Fibroblast of mammary gland (primary cell): Measurements from ENCODE around the gene CLCNKA.

Source experiments
- DNase-seq: peaks from one replicate; pipeline ENCODE4 v3.0.0-alpha.2; 2010; ENCODE audit warnings: low read depth
- H3K4me3 ChIP-seq: 2 replicates; pipeline ENCODE4 v1.5.1; 2011; ENCODE audit warnings: low read depth, mild to moderate bottlenecking, low read length, moderate library complexity; ENCODE audit not compliant: control insufficient read depth
- CTCF ChIP-seq: conservative IDR thresholded peaks from 2 replicates; pipeline ENCODE4 v1.5.1; 2011; ENCODE audit warnings: low read depth, low read length, inconsistent platforms; ENCODE audit not compliant: control insufficient read depth, insufficient read depth

Gene CLCNKA

GRCh38 chr1:16013908-16014258 lies 8.0 kb upstream of the CLCNKA start:
- no peak for TF ChIP-seq CTCF
- H3K4me3 ChIP-seq: no peak overlapping the region

GRCh38 chr1:16014509-16015482 lies 7.0 kb upstream of the CLCNKA start:
- no peak overlapping the region for H3K4me3 ChIP-seq
- DNase-seq: no peak
- TF ChIP-seq CTCF: no peak

More at GRCh38 chr1:16013908-16014258, 8.0 kb upstream of the CLCNKA start:
- DNase-seq: no peak

- no peak for TF ChIP-seq CTCF
- DNase-seq: no peak
- H3K4me3 ChIP-seq: no peak overlapping the region
These were observed 6.3 kb upstream of the CLCNKA start for GRCh38 chr1:16015491-16015890.

- no peak for TF ChIP-seq CTCF
- H3K4me3 ChIP-seq: no peak overlapping the region
- no peak for DNase-seq
These were observed 5.6 kb upstream of the CLCNKA start for GRCh38 chr1:16015960-16016901.

- no peak overlapping the region for H3K4me3 ChIP-seq
- TF ChIP-seq CTCF: no peak
- DNase-seq: no peak
These were observed 4.8 kb upstream of the CLCNKA start for GRCh38 chr1:16017076-16017460.

GRCh38 chr1:16017461-16018303 lies 4.2 kb upstream of the CLCNKA start, which contains the start of gene HSPB7:
Gene HSPB7 (minus strand): TSS chr1:16018043. CDS start chr1:16017963, 80 bp downstream.
- peak; percentile 76 for DNase-seq
- no peak within 1 kb of the TSS for H3K4me3 ChIP-seq
- no peak for TF ChIP-seq CTCF
